ENCODE data around the gene SORCS3. TPM values are rescaled to one million over a fixed set of nuclear protein-coding genes. Genes with fewer than 3 reads are reported as not detected.
A peak's percentile ranks its signal among the peaks of the same experiment; 100 is the strongest.

SORCS3 gene
- polyA plus RNA-seq, 6 donors from 2014 or later = not detected

DNA sequence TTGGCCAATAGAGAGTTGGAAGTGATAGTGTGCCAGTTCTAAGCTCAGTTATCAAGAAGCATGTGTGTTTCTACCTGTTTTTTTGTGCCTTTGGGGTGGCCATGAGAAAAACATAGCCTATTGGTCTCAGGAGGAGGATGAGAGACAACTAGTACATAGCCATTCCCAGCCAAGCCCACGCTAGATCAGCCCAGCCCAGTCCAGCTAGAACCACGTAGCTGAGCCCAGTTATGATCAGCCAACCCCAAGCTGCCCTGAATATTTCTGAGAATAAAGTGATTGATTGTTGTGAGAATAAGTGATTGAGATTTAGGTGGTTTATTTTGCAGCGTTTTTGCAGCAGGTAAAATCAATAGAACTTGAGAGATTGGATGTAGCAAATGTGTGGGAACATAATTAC, 15.9 kb downstream of the SORCS3 start:
- Mint-ChIP-seq H3K27me3 (peaks cover 20 to 48% (median 22%) of the 10 kb centered on the region in 3 donors), H3K4me1 (no peaks in the 10 kb centered on the region), H3K27ac (no peak overlapping the region), H3K9me3 (peaks cover 0 to 5% (median 2%) of the 10 kb centered on the region in 7 donors), H3K36me3 (no peaks in the 10 kb centered on the region), H3K4me3 (no peak overlapping the region)
- ATAC-seq (ENCODE audit: low read depth in 2 of 2) (no peak), DNase-seq (no peak)

GRCh38 chr10:104657457-104657856, 16.4 kb downstream of the SORCS3 start:
- ATAC-seq (ENCODE audit: low read depth in 2 of 2) (no peak), DNase-seq (no peak)
- peaks cover 0 to 5% (median 2%) of the 10 kb centered on the region in 7 donors for H3K9me3 Mint-ChIP-seq
- H3K36me3 Mint-ChIP-seq = no peaks in the 10 kb centered on the region
- H3K27ac Mint-ChIP-seq = no peak overlapping the region
- no peaks in the 10 kb centered on the region for H3K4me1 Mint-ChIP-seq
- no peak overlapping the region for H3K4me3 Mint-ChIP-seq
- peaks cover 22 to 52% (median 22%) of the 10 kb centered on the region in 3 donors for H3K27me3 Mint-ChIP-seq

DNA sequence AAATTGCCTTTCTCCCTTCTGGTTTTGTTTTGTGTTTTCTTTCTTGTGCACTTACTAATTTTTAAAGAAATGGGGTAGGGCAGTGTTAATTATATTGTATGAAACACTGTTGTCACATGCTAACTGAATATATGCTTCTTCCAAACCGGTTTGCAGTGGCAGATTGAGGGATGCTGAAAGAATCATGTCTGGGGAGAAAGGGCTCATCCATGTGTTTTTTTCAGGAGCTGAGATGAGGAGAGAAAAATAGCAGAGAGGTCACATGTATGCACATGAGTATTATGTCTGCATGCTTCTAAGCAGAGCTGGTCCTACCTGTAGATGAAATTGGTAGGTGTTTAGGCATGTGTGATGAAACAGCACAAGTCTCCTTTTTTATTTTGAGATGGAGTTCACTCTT, 17.0 kb downstream of the SORCS3 start:
- H3K27ac Mint-ChIP-seq = no peak overlapping the region
- peaks cover 0 to 5% (median 2%) of the 10 kb centered on the region in 7 donors for H3K9me3 Mint-ChIP-seq
- DNase-seq (no peak), ATAC-seq (ENCODE audit: low read depth in 2 of 2) (no peak)
- H3K4me3 Mint-ChIP-seq = no peak overlapping the region
- no peaks in the 10 kb centered on the region for H3K4me1 Mint-ChIP-seq
- H3K36me3 Mint-ChIP-seq = no peaks in the 10 kb centered on the region
- H3K27me3 Mint-ChIP-seq = peaks cover 22 to 56% (median 24%) of the 10 kb centered on the region in 3 donors

DNA sequence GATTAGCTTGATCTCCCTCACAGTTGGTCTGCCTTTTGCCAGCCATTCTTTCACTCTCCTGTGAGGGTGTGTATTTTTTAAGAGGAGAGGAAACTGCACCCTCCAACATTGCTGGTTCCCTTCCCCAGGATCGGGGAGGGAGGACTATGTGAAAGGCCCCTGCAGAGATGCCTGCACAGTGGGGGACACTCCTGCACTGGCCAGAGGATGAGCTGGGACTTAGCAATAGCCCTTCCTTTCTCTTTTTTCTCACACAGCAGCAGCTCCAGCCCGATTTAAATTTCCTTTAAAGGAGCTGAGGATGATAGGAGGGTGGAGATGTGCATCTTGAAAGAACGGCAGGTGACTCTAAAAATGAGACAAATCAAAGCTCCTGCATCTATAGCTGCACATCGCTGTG, 18.7 kb downstream of the SORCS3 start:
- peaks cover 15 to 46% (median 20%) of the 10 kb centered on the region in 3 donors for H3K27me3 Mint-ChIP-seq

DNA sequence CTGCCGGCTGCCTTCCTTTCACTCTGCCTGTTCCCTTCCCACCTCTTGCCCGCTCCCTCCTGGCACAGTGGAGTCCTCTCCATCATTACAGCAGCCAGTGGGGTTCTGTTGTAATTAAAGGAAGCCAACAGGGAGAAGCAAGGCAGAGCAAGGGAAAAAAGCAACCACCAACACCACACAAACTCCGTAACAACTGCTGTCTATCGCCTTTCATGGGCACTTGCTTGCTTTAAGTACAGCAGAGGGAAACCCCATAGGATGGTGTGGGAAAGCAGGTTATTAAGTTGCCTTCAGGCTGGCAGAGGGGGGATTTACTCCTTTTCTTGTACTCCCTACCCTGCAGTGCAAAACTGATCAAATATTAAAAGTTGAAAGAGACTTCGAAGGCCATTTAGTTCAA, 22.0 kb downstream of the SORCS3 start:
- H3K36me3 Mint-ChIP-seq = no peaks in the 10 kb centered on the region
- no peaks in the 10 kb centered on the region for H3K4me1 Mint-ChIP-seq
- no peak overlapping the region for H3K4me3 Mint-ChIP-seq
- no peak for DNase-seq
- no peak for ATAC-seq (ENCODE audit: low read depth in 2 of 2)
- no peak overlapping the region for H3K27ac Mint-ChIP-seq
- H3K9me3 Mint-ChIP-seq = peaks cover 0 to 5% (median 2%) of the 10 kb centered on the region in 7 donors
- peaks cover 6 to 25% (median 20%) of the 10 kb centered on the region in 3 donors for H3K27me3 Mint-ChIP-seq

More for the DNA sequence above, 18.7 kb downstream of the SORCS3 start:
- Mint-ChIP-seq H3K36me3 (no peaks in the 10 kb centered on the region), H3K27ac (no peak overlapping the region), H3K4me1 (no peaks in the 10 kb centered on the region), H3K4me3 (no peak overlapping the region), H3K9me3 (peaks cover 0 to 5% (median 0%) of the 10 kb centered on the region in 7 donors)
- no peak for ATAC-seq (ENCODE audit: low read depth in 2 of 2)
- no peak for DNase-seq

DNA sequence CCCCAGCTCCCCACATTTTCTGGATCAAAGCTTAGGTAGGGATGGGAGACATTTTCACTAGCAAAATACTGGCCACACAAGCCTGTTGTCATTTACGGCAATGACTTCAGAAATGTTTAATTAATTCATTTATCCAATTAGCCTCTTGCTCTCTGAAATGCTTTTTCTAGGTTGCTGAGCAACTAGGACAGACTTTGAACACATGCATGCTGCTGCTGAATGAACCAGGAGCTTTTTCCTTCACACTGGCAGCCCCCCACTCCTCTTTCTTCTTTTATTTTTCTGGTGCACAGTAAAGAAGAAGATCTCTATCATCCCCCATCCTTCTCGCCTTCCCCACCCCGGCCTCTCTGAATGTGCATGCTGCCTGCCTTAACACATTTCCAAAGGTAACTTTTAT, 22.5 kb downstream of the SORCS3 start:
- ATAC-seq (ENCODE audit: low read depth in 2 of 2) (no peak), DNase-seq (no peak)
- H3K27ac Mint-ChIP-seq = peak overlapping the region in 1 of 6 donors; percentile 21
- peaks cover 4 to 20% (median 20%) of the 10 kb centered on the region in 3 donors for H3K27me3 Mint-ChIP-seq
- no peak overlapping the region for H3K4me3 Mint-ChIP-seq
- no peaks in the 10 kb centered on the region for H3K4me1 Mint-ChIP-seq
- H3K9me3 Mint-ChIP-seq = peaks cover 0 to 5% (median 2%) of the 10 kb centered on the region in 7 donors
- no peaks in the 10 kb centered on the region for H3K36me3 Mint-ChIP-seq

GRCh38 chr10:104664205-104664604, 23.1 kb downstream of the SORCS3 start:
- H3K9me3 Mint-ChIP-seq = peaks cover 0 to 5% (median 2%) of the 10 kb centered on the region in 7 donors
- H3K27me3 Mint-ChIP-seq = peaks cover 4 to 17% (median 14%) of the 10 kb centered on the region in 3 donors
- no peak for ATAC-seq (ENCODE audit: low read depth in 2 of 2)
- H3K4me1 Mint-ChIP-seq = no peaks in the 10 kb centered on the region
- H3K36me3 Mint-ChIP-seq = no peaks in the 10 kb centered on the region
- no peak for DNase-seq
- no peak overlapping the region for H3K4me3 Mint-ChIP-seq
- H3K27ac Mint-ChIP-seq = no peak overlapping the region

DNA sequence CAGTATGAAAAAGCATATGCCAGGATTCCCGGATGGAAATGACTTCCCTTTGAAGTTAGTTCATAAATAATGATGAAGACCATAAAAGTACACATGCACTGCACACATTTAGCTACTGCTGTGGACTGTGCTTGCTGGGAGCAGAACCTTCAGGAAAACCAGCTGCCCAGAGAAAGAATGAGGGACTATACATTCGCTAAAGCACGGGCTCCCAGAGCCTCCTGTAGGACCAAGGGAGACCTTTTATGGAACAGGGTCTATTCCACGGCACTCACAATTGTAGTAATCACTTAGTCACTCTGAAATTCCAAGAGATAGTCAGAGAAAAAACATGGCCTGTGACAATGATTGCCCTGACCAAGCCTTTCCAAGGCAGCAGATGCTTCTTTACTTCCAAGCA, 24.1 kb downstream of the SORCS3 start:
- Mint-ChIP-seq H3K36me3 (no peaks in the 10 kb centered on the region), H3K27me3 (peaks cover 4 to 13% (median 12%) of the 10 kb centered on the region in 3 donors), H3K9me3 (peaks cover 0 to 6% (median 4%) of the 10 kb centered on the region in 7 donors), H3K4me1 (no peaks in the 10 kb centered on the region), H3K27ac (no peak overlapping the region), H3K4me3 (no peak overlapping the region)
- ATAC-seq (ENCODE audit: low read depth in 2 of 2) (no peak), DNase-seq (no peak)

DNA sequence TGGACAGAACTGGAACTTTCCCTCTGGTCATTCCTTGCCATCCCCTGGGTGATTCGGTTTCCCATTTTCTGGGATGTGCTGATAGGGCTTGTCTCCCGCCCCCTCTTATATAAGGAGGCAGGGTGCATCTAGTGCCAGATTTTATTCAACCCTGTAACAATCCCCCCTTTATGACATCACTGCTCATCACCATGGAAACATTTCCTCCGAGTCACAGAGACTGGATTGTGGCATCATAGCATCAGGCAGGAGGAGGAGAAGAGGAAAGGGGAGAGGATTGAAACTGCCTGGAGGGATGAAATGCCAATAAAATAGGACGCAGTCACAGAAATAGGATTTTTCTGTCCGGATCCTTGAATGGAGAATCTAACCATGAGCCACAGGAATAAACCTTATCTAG, 25.0 kb downstream of the SORCS3 start:
- Mint-ChIP-seq H3K27me3 (peaks cover 4 to 13% (median 12%) of the 10 kb centered on the region in 3 donors), H3K36me3 (no peaks in the 10 kb centered on the region), H3K27ac (no peak overlapping the region), H3K4me3 (no peak overlapping the region), H3K4me1 (no peaks in the 10 kb centered on the region), H3K9me3 (peaks cover 4 to 15% (median 6%) of the 10 kb centered on the region in 7 donors)
- DNase-seq = no peak
- no peak for ATAC-seq (ENCODE audit: low read depth in 2 of 2)

DNA sequence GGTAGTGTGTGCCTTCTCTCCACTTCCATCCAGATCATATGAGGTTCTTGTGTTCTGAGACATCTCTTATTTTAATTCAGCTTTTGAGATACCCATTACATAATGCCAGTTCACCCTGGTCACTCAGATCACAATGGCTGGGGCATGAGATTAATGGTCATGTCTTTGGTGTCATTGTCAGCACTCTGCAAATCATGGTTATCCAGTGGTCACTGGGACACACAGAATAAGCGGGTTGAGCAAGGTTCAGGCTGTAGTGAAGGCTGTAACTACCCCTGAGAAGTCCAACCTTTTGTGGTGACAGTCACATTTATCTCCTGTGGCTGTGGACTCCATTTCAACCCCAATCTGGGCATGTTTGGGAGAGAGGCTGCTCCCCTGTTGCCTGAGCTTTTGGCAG, 35.8 kb downstream of the SORCS3 start:
- H3K4me3 Mint-ChIP-seq = no peak overlapping the region
- H3K4me1 Mint-ChIP-seq = no peaks in the 10 kb centered on the region
- peaks cover 7 to 36% (median 21%) of the 10 kb centered on the region in 3 donors for H3K27me3 Mint-ChIP-seq
- peaks cover 0 to 16% (median 7%) of the 10 kb centered on the region in 7 donors for H3K9me3 Mint-ChIP-seq
- ATAC-seq (ENCODE audit: low read depth in 2 of 2) (no peak), DNase-seq (no peak)
- H3K36me3 Mint-ChIP-seq = no peaks in the 10 kb centered on the region
- no peak overlapping the region for H3K27ac Mint-ChIP-seq

GRCh38 chr10:104678658-104679057, 37.6 kb downstream of the SORCS3 start:
- DNase-seq (no peak), ATAC-seq (ENCODE audit: low read depth in 2 of 2) (no peak)
- Mint-ChIP-seq H3K4me1 (no peaks in the 10 kb centered on the region), H3K9me3 (peaks cover 0 to 5% (median 0%) of the 10 kb centered on the region in 7 donors), H3K36me3 (no peaks in the 10 kb centered on the region), H3K27ac (no peak overlapping the region), H3K27me3 (peaks cover 9 to 49% (median 31%) of the 10 kb centered on the region in 3 donors), H3K4me3 (no peak overlapping the region)

DNA sequence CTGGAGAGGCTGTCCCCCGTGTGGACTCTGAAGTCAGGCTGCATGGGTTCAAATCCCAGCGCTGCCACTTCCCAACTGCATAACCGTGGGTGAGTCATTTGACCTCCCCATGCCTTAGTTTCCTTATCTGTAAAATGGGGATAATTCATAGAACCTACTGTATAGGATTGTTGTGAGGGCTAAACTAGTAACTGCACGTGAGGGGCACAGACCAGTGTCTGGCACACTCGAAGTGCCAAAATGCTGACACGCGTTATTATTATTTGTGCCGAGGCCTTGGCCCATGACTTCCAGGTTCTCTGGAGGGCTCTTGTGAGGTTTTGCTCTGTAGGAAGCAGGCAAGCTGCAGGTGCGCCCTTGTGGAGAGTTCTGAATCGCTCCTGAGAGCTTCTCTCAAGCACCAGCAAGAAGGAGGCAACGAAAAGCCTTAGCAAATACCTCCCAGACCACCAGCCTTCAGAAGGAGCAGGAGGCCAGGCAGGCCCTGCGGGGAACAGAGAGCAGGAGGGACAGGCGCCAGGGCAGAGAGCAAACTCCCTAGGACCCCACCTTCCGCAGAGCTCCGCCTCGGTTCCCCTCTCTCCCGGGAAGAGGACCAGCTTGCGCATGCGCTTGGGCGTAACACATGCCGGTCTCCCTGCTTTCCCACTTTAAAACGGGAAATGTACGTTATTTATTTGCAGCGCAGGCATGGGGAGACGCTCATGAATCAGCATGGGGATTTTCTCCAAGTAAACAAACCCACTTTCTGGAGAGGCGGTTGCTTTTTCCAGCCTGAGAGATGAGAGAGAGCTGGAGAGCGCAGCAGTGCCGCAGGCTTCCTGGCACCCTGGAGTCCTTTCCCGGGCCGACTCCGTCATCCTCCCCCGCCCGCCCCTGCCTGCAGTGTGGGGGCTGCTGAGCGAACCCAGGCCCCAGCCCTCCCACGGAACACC, 39.6 kb downstream of the SORCS3 start:
- H3K4me3 Mint-ChIP-seq = no peak overlapping the region
- no peaks in the 10 kb centered on the region for H3K36me3 Mint-ChIP-seq
- H3K27ac Mint-ChIP-seq = no peak overlapping the region
- ATAC-seq (ENCODE audit: low read depth in 2 of 2) (no peak), DNase-seq (no peak)
- no peaks in the 10 kb centered on the region for H3K4me1 Mint-ChIP-seq
- peaks cover 0 to 2% (median 0%) of the 10 kb centered on the region in 7 donors for H3K9me3 Mint-ChIP-seq
- H3K27me3 Mint-ChIP-seq = peaks cover 11 to 49% (median 40%) of the 10 kb centered on the region in 3 donors

- no peaks in the 10 kb centered on the region for H3K4me1 Mint-ChIP-seq
- H3K27me3 Mint-ChIP-seq = peaks cover 18 to 44% (median 36%) of the 10 kb centered on the region in 3 donors
Observed at GRCh38 chr10:104681485-104681884, 40.4 kb downstream of the SORCS3 start.

GRCh38 chr10:104683567-104683966, 42.5 kb downstream of the SORCS3 start:
- H3K4me3 Mint-ChIP-seq = no peak overlapping the region
- H3K36me3 Mint-ChIP-seq = no peaks in the 10 kb centered on the region
- DNase-seq (no peak), ATAC-seq (ENCODE audit: low read depth in 2 of 2) (no peak)
- peaks cover 0 to 6% (median 2%) of the 10 kb centered on the region in 7 donors for H3K9me3 Mint-ChIP-seq
- H3K27ac Mint-ChIP-seq = peak overlapping the region in 1 of 6 donors; percentile 28
- H3K27me3 Mint-ChIP-seq = peaks cover 31 to 45% (median 37%) of the 10 kb centered on the region in 3 donors
- H3K4me1 Mint-ChIP-seq = no peaks in the 10 kb centered on the region

More at GRCh38 chr10:104681485-104681884, 40.4 kb downstream of the SORCS3 start:
- DNase-seq (no peak), ATAC-seq (ENCODE audit: low read depth in 2 of 2) (no peak)
- H3K27ac Mint-ChIP-seq = no peak overlapping the region
- H3K36me3 Mint-ChIP-seq = no peaks in the 10 kb centered on the region
- no peak overlapping the region for H3K4me3 Mint-ChIP-seq
- peaks cover 0 to 2% (median 0%) of the 10 kb centered on the region in 7 donors for H3K9me3 Mint-ChIP-seq
